HL-60 (cell line): ENCODE results near the gene GDF15.

Source experiments
- CTCF ChIP-seq: IDR thresholded peaks from one replicate; pipeline ENCODE4 v1.5.1; 2011; ENCODE audit warnings: low read length, control low read depth, inconsistent platforms; ENCODE audit not compliant: insufficient read depth
- POLR2AphosphoS5 ChIP-seq: IDR thresholded peaks from 2 replicates; pipeline ENCODE4 v1.6.1; 2012; ENCODE audit warnings: low read depth

GRCh38 chr19:18424122-18424889, 38.3 kb downstream of the GDF15 start:
- no peak for TF ChIP-seq POLR2AphosphoS5
- TF ChIP-seq CTCF = no peak
